ENCODE results near the gene CGB1. TPM values are rescaled to one million over a fixed set of nuclear protein-coding genes. Genes with fewer than 3 reads are reported as not detected.

CGB1 gene
- total and polyA plus RNA-seq, 2 donors (not counting 1 experiment from before 2014, with no cell fraction given) = not detected

DNA sequence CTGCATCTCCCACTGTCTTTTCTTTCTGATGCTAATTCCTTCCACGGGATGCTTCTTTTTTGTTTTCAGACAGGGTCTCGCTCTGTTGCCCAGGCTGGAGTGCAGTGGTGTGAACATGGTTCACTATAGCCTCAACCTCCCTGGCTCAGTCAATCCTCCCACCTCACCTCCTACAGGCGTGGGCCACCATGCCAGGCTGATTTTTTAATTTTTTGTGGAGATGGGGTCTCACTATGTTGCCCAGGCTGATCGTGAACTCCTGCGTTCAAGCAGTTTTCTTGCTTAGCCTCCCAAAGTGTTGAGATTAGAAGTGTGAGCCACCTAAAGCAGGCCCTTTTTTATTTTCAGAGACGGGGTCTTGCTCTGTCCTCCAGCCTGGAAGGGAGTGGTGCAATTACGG is 48.4 kb downstream of the CGB1 start:
- TF ChIP-seq, protein P1, sequence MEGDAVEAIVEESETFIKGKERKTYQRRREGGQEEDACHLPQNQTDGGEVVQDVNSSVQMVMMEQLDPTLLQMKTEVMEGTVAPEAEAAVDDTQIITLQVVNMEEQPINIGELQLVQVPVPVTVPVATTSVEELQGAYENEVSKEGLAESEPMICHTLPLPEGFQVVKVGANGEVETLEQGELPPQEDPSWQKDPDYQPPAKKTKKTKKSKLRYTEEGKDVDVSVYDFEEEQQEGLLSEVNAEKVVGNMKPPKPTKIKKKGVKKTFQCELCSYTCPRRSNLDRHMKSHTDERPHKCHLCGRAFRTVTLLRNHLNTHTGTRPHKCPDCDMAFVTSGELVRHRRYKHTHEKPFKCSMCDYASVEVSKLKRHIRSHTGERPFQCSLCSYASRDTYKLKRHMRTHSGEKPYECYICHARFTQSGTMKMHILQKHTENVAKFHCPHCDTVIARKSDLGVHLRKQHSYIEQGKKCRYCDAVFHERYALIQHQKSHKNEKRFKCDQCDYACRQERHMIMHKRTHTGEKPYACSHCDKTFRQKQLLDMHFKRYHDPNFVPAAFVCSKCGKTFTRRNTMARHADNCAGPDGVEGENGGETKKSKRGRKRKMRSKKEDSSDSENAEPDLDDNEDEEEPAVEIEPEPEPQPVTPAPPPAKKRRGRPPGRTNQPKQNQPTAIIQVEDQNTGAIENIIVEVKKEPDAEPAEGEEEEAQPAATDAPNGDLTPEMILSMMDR (conservative IDR thresholded peaks at IDR 0.05 in 1 of 2, IDR thresholded peaks at IDR 0.05 in 1 of 2; ENCODE audit: low read depth in 1 of 2, low read length in 2 of 2) = no peak
- TF ChIP-seq EZH2 (IDR thresholded peaks at IDR 0.05; ENCODE audit: low read length, missing control alignments) = no peak

DNA sequence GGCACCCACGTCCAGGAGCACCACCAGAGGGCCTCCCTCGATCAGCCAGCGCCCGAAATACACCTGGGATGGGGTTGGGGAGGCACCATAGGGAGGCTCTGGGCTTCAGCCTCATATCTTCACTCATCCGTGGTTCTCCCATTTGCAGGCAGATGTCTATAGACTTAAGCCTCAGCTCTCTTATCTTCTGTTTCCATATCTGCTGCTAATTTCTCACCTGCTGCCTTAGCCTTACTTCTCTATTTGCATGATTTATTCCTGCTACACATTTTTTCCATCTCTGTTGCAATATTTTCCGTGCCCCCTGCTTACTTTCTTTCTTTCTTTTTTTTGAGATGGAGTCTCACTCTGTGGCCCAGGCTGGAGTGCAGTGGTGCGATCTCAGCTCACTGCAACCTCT is 49.4 kb downstream of the CGB1 start:
- Histone ChIP-seq H3K9ac (ENCODE audit: insufficient read depth, low read length) (no peak overlapping the region), H3K27ac (ENCODE audit: insufficient read depth, low read length) (no peak overlapping the region), H3K4me2 (ENCODE audit: extremely low read depth, insufficient read depth, low read length) (no peak overlapping the region), H2AFZ (ENCODE audit: low read length) (no peak overlapping the region), H3K4me3 (replicated peaks in 1 of 4; ENCODE audit: control extremely low read depth in 1 of 4, insufficient read depth in 1 of 4, low read depth in 3 of 4, low read length in 4 of 4) (no peak overlapping the region), H3K9me3 (ENCODE audit: control insufficient read depth, insufficient read depth, low read depth, low read length) (no peaks in the 10 kb centered on the region), H4K20me1 (ENCODE audit: control insufficient read depth, extremely low read depth, insufficient read depth, low read length) (no peaks in the 10 kb centered on the region), H3K79me2 (ENCODE audit: control insufficient read depth, insufficient read depth, low read length) (peaks cover 23% of the 10 kb centered on the region), H3K4me1 (ENCODE audit: control insufficient read depth, extremely low read depth, insufficient read depth, low read length) (peaks cover 14% of the 10 kb centered on the region), H3K27me3 (ENCODE audit: control insufficient read depth, insufficient read depth, low read length) (no peaks in the 10 kb centered on the region), H3K36me3 (ENCODE audit: control insufficient read depth, insufficient read depth, low read length) (peaks cover 21% of the 10 kb centered on the region)
- DNase-seq (ENCODE audit: low read depth in 2 of 2) = no peak
- TF ChIP-seq, protein P1 (conservative IDR thresholded peaks at IDR 0.05 in 1 of 2, IDR thresholded peaks at IDR 0.05 in 1 of 2; ENCODE audit: low read depth in 1 of 2, low read length in 2 of 2) = no peak
- TF ChIP-seq EZH2 (IDR thresholded peaks at IDR 0.05; ENCODE audit: low read length, missing control alignments) = no peak

More for the DNA sequence above, 48.4 kb downstream of the CGB1 start:
- Histone ChIP-seq H3K36me3 (ENCODE audit: control insufficient read depth, insufficient read depth, low read length) (peaks cover 19% of the 10 kb centered on the region), H3K79me2 (ENCODE audit: control insufficient read depth, insufficient read depth, low read length) (peaks cover 30% of the 10 kb centered on the region), H4K20me1 (ENCODE audit: control insufficient read depth, extremely low read depth, insufficient read depth, low read length) (no peaks in the 10 kb centered on the region), H3K4me2 (ENCODE audit: extremely low read depth, insufficient read depth, low read length) (no peak overlapping the region), H3K27me3 (ENCODE audit: control insufficient read depth, insufficient read depth, low read length) (no peaks in the 10 kb centered on the region), H3K9me3 (ENCODE audit: control insufficient read depth, insufficient read depth, low read depth, low read length) (no peaks in the 10 kb centered on the region), H3K27ac (ENCODE audit: insufficient read depth, low read length) (no peak overlapping the region), H2AFZ (ENCODE audit: low read length) (no peak overlapping the region), H3K9ac (ENCODE audit: insufficient read depth, low read length) (no peak overlapping the region), H3K4me3 (replicated peaks in 1 of 4; ENCODE audit: control extremely low read depth in 1 of 4, insufficient read depth in 1 of 4, low read depth in 3 of 4, low read length in 4 of 4) (no peak overlapping the region), H3K4me1 (ENCODE audit: control insufficient read depth, extremely low read depth, insufficient read depth, low read length) (peaks cover 14% of the 10 kb centered on the region)
- no peak for DNase-seq (ENCODE audit: low read depth in 2 of 2)

DNA sequence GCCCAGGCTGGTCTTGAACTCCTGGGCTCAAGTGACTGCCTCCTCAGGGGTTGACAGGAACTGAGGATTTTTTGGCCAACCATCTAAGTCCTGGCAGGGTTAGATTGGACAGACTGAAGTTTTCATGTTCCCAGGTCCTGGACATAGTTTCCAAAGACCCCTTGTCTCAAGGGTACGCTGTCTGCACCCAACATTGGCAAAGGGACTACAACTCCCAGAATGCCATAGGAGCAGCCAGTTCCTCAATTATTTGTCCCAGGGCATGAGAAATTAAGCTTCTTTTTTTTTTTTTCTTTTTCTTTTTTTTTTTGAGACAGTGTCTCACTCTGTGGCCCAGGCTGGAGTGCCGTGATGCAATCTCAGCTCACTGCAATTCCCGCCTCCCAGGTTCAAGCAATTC is 50.5 kb downstream of the CGB1 start:
- Histone ChIP-seq H3K4me3 (replicated peaks in 1 of 4; ENCODE audit: control extremely low read depth in 1 of 4, insufficient read depth in 1 of 4, low read depth in 3 of 4, low read length in 4 of 4) (no peak overlapping the region), H3K27me3 (ENCODE audit: control insufficient read depth, insufficient read depth, low read length) (no peaks in the 10 kb centered on the region), H3K79me2 (ENCODE audit: control insufficient read depth, insufficient read depth, low read length) (peaks cover 12% of the 10 kb centered on the region), H3K4me2 (ENCODE audit: extremely low read depth, insufficient read depth, low read length) (no peak overlapping the region), H4K20me1 (ENCODE audit: control insufficient read depth, extremely low read depth, insufficient read depth, low read length) (no peaks in the 10 kb centered on the region), H3K9me3 (ENCODE audit: control insufficient read depth, insufficient read depth, low read depth, low read length) (no peaks in the 10 kb centered on the region), H3K9ac (ENCODE audit: insufficient read depth, low read length) (no peak overlapping the region), H3K4me1 (ENCODE audit: control insufficient read depth, extremely low read depth, insufficient read depth, low read length) (peaks cover 10% of the 10 kb centered on the region), H2AFZ (ENCODE audit: low read length) (no peak overlapping the region), H3K36me3 (ENCODE audit: control insufficient read depth, insufficient read depth, low read length) (peaks cover 26% of the 10 kb centered on the region), H3K27ac (ENCODE audit: insufficient read depth, low read length) (no peak overlapping the region)
- no peak for TF ChIP-seq EZH2 (IDR thresholded peaks at IDR 0.05; ENCODE audit: low read length, missing control alignments)
- TF ChIP-seq, protein P1 (conservative IDR thresholded peaks at IDR 0.05 in 1 of 2, IDR thresholded peaks at IDR 0.05 in 1 of 2; ENCODE audit: low read depth in 1 of 2, low read length in 2 of 2) = no peak
- no peak for DNase-seq (ENCODE audit: low read depth in 2 of 2)
